Heart left ventricle (tissue), 16 donors: Measurements from ENCODE around the gene PHF14. TPM values are rescaled to one million over a fixed set of nuclear protein-coding genes. Genes with fewer than 3 reads are reported as not detected.
"Not testable (repeated sequence)": the region's sequence is repeated elsewhere in the genome, so short reads cannot be mapped to it uniquely, and the experiment has no call there.

ENCODE experiments used
- ATAC-seq, 4 donors: fragments of 200-7000 bp; cut with Tn5 transposase; one replicate each; pipeline ENCODE4 v1.9.1; 2020 to 2022; ENCODE audit warnings: moderate library complexity in 4 of 4, mild to moderate bottlenecking in 3 of 4, moderate number of reproducible peaks in 1 of 4
- DNase-seq, 5 donors: peaks; one replicate each; pipeline ENCODE4 v3.0.0-alpha.2; 2020
- H3K27ac ChIP-seq, 12 donors: fragments of 200-600 bp; sonication (generic) in 4 of 12; one replicate each; pipeline versions ENCODE4 v1.5.0 to v1.8.0; 2016 to 2022; ENCODE audit warnings: mild to moderate bottlenecking in 2 of 12
- H3K27me3 ChIP-seq, 9 donors: fragments of 200-600 bp; sonication (generic) in 2 of 9; one replicate each; pipeline versions ENCODE4 v1.5.1 to v1.8.0; 2016 to 2022; ENCODE audit warnings: mild to moderate bottlenecking in 3 of 9
- H3K36me3 ChIP-seq, 9 donors: fragments of 200-600 bp; sonication (generic) in 2 of 9; one replicate each; pipeline versions ENCODE4 v1.5.0 to v1.8.0; 2018 to 2022; ENCODE audit warnings: mild to moderate bottlenecking in 2 of 9
- H3K4me1 ChIP-seq, 12 donors: fragments of 200-600 bp; sonication (generic) in 4 of 12; one replicate each; pipeline versions ENCODE4 v1.5.0 to v1.8.0; 2016 to 2022; ENCODE audit warnings: mild to moderate bottlenecking in 3 of 12
- H3K4me3 ChIP-seq, 12 donors: fragments of 200-600 bp; sonication (generic) in 4 of 12; one replicate each; pipeline versions ENCODE4 v1.5.0 to v1.8.0; 2017 to 2022; ENCODE audit warnings: mild to moderate bottlenecking in 9 of 12, moderate library complexity in 4 of 12
- H3K9me3 ChIP-seq, 12 donors: fragments of 200-600 bp; sonication (generic) in 4 of 12; one replicate each; pipeline versions ENCODE4 v1.5.0 to v1.8.0; 2016 to 2022; ENCODE audit warnings: mild to moderate bottlenecking in 1 of 12
- POLR2A ChIP-seq, 2 donors: fragments of 450-650 bp; IDR thresholded peaks; one replicate each; pipeline ENCODE4 v1.6.1; 2017; ENCODE audit warnings: antibody characterized with exemption in 2 of 2, mild to moderate bottlenecking in 2 of 2, moderate library complexity in 2 of 2
- WGBS, 4 donors: extraction: QIAGEN DNeasy Blood & Tissue Kit in 2 of 4; methylation state at CpG; one replicate each; pipeline versions ENCODE4 v1.1.5 to v1.1.7; 2013 to 2018; 5-methylcytosine and 5-hydroxymethylcytosine counted together
- intact Hi-C, 10 donors: fragments of 100-400 bp; cut with DNase I; formaldehyde crosslinking; loops; one replicate each; pipeline versions ENCODE4 v1.11.1 to v1.14.2; 2022
- polyA plus RNA-seq, 2 donors: library from polyadenylated mRNA; stranded (reverse); fragments of 200-250 nt; gene quantifications; one replicate each; pipeline ENCODE4 v1.2.3, GENCODE V29; 2013
- total RNA-seq, 9 donors: library from RNA; depleted of rRNA in 2 of 9; stranded (reverse); fragments of >200 nt in 2 of 9; fragmentation: NEBNext Ultra II Directional in 3 of 9; extraction: Animal tissue kit (Norgen Biotek cat#: 25700) in 3 of 9; gene quantifications; one replicate each; pipeline versions ENCODE4 v1.1.0 to v1.2.4, GENCODE V29; 2016 to 2023
- TF ChIP-seq, protein P1 (sequence below), 12 donors: fragments of 200-600 bp; sonication (generic) in 4 of 12; IDR thresholded peaks; one replicate each; pipeline versions ENCODE4 v1.5.0 to v1.8.0; 2018 to 2022; ENCODE audit warnings: antibody characterized with exemption in 12 of 12, mild to moderate bottlenecking in 5 of 12
- donor health status: ischemic (EF 13 %, LVEDD 7.1; RV severe dilation, severe dysfunction).
- donor health status: healthy with polysubstance abuse.
- donor health status: DM: no; HTN: yes; CAD: no.
- donor health status: DM: no; HTN: no; CAD: no.
- donor health status: ischemic (EF 25% LVEDD 6.9; RV normal size, moderate dysfunction).
- donor health status: ischemic (EF 25% LVEDD 5.7; RV mildly dilated, moderate dysfunction).
- donor health status: healthy.
- donor health status: DM: yes; HTN: yes; CAD: no.
- donor health status: ischemic (EF 35%, LVEDD 5.7; RV mildly dilated, moderate dysfunction).
- donor health status: nonischemic (EF 11% LVEDD 7.7; RV severe dilation, severe dysfunction).
- donor health status: DM: yes; HTN: yes; CAD: no.
- donor health status: PGD.
- donor health status: ischemic (EF 29% LVEDD 5.4; RV normal size, mild dysfunction).
- donor health status: nonischemic (EF 23%, LVEDD 6.1; RV moderate dilation, normal function).

The PHF14 gene
- total and polyA plus RNA-seq, 11 donors, result 8.8 to 21.4 (median 14.3) TPM

DNA sequence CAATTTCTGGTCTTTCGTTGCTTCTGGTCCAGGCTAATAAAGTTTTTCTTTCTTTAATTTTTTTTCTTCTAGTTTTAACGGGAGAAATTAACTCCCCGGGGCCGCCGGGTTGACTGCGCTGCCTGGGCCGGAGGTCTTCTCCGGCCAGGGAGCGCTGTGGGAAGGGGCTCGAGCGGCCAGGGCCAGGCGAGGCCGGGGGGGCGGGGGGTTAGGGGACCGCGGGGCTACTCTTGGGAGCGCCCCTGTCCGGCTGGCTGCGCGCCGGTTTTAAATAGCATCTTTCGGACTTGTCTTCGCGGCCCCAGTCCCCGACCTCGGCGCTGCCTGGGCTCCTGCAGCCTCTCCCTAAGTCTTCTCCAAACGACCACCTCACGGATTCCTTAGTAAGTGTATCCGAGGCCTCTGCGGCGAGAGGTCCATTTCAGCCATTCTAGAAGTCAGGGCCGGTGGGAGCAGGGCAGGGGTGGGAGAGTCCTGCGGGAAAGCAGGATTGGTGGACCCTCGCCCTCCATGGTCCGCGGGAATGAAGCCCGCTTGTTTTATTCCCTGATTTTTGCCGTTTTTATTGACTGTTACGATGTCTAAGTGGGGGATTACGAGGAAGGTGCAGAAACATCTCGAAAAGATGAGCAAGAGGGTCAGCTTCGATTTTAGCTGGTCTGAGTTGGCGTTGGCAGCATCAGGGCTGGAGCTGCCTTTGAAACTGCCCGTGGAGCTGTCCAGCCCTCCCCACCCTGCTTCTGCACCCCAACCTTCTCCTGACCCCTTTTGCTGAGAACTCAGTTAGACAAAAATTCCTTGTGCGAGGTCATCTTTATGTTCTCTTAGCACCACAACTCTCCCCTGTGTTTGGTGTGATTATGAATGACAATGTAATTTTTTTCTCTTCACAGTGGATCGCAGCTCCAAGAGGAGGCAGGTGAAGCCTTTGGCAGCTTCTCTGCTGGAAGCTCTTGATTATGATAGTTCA, 555 bp downstream of the PHF14 start:
- TF ChIP-seq, protein P1, sequence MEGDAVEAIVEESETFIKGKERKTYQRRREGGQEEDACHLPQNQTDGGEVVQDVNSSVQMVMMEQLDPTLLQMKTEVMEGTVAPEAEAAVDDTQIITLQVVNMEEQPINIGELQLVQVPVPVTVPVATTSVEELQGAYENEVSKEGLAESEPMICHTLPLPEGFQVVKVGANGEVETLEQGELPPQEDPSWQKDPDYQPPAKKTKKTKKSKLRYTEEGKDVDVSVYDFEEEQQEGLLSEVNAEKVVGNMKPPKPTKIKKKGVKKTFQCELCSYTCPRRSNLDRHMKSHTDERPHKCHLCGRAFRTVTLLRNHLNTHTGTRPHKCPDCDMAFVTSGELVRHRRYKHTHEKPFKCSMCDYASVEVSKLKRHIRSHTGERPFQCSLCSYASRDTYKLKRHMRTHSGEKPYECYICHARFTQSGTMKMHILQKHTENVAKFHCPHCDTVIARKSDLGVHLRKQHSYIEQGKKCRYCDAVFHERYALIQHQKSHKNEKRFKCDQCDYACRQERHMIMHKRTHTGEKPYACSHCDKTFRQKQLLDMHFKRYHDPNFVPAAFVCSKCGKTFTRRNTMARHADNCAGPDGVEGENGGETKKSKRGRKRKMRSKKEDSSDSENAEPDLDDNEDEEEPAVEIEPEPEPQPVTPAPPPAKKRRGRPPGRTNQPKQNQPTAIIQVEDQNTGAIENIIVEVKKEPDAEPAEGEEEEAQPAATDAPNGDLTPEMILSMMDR (IDR thresholded peaks at IDR 0.05), result no peak
- no peak for TF ChIP-seq POLR2A (IDR thresholded peaks at IDR 0.05)
- WGBS, 4 donors, result 1% methylated on average over 41 to 47 of the region's 47 CpGs
- intact Hi-C loops, result loop anchor here in 6 of 10 donors (1.0 to 10.0 kb wide), 3 partner anchors 33 to 241 kb away; a partner anchor contains a TSS
- H3K27ac ChIP-seq, result peak overlapping the region in 11 of 12 donors; percentile 64 to 91 (median 85)
- peak; percentile 2 to 39 (median 23) for ATAC-seq
- peak in 3 of 5 donors; percentile 34 to 47 (median 40) for DNase-seq
- H3K27me3 ChIP-seq, result peaks cover 0 to 4% (median 0%) of the 10 kb centered on the region in 9 donors
- peaks cover 0 to 22% (median 10%) of the 10 kb centered on the region in 12 donors for H3K4me1 ChIP-seq
- H3K4me3 ChIP-seq, result peak overlapping the region; percentile 65 to 99 (median 82)
- H3K9me3 ChIP-seq, result no peaks in the 10 kb centered on the region
- peaks cover 0 to 15% (median 0%) of the 10 kb centered on the region in 9 donors for H3K36me3 ChIP-seq

DNA sequence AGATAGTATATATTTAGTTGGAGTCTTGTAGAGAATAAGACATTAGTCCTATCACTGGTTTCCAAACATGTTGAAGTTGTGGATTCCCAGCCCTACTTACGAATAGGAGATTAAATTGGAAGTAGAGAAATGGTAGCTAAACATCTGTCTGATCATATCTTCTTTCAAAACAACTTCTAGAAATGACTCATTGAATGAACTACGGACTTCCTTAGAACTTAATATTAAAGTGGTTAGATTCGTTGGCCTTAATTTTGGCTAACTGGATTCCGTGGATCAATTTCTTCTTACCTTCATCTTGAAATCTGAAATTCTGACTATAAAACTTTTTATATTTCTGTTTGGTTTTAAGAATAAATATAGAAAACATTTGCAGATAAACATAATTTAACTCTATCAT, 3.4 kb downstream of the PHF14 start:
- no peaks in the 10 kb centered on the region for H3K9me3 ChIP-seq
- H3K27ac ChIP-seq, result no peak overlapping the region
- intact Hi-C loops, result loop anchor here in 1 of 10 donors (10.0 kb wide), 1 partner anchor 238 kb away; no protein-coding TSS in a partner anchor
- DNase-seq (no peak), ATAC-seq (no peak)
- 78 to 93% (median 85%) methylated on average over 4 of the region's 4 CpGs for WGBS, 4 donors
- TF ChIP-seq POLR2A (IDR thresholded peaks at IDR 0.05), result no peak
- TF ChIP-seq, protein P1 (IDR thresholded peaks at IDR 0.05), result no peak
- peaks cover 0 to 16% (median 0%) of the 10 kb centered on the region in 9 donors for H3K36me3 ChIP-seq
- peaks cover 0 to 22% (median 10%) of the 10 kb centered on the region in 12 donors for H3K4me1 ChIP-seq
- H3K4me3 ChIP-seq, result no peak overlapping the region
- H3K27me3 ChIP-seq, result no peaks in the 10 kb centered on the region

DNA sequence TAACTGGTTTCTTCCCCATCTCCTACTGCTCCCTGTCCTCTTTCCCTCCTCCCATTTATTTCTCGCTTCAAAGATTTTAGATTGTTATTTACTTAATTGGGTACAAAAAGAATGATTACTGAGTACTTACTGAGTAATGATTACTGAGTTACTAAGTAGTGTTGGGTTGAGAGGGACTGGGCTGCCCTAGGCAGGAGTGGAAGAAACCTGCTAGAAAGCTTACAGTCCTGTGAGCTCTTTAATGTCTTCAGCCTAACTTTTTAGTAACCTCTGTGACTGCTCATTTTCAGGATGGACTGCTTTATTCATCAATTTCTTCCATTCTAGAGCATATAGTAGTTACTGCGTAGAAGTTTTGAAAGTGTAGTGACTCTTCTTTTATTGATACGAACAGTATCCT, 7.6 kb downstream of the PHF14 start:
- Histone ChIP-seq H3K36me3 (peaks cover 0 to 26% (median 8%) of the 10 kb centered on the region in 9 donors), H3K27me3 (no peaks in the 10 kb centered on the region), H3K4me1 (peaks cover 0 to 8% (median 0%) of the 10 kb centered on the region in 12 donors), H3K9me3 (no peaks in the 10 kb centered on the region), H3K27ac (no peak overlapping the region), H3K4me3 (no peak overlapping the region)
- TF ChIP-seq POLR2A (IDR thresholded peaks at IDR 0.05), result no peak
- TF ChIP-seq, protein P1 (IDR thresholded peaks at IDR 0.05), result no peak
- intact Hi-C loops, result no loop called here
- no peak for DNase-seq
- no peak for ATAC-seq
- WGBS, 4 donors, result 96% methylated on average over 3 of the region's 3 CpGs

DNA sequence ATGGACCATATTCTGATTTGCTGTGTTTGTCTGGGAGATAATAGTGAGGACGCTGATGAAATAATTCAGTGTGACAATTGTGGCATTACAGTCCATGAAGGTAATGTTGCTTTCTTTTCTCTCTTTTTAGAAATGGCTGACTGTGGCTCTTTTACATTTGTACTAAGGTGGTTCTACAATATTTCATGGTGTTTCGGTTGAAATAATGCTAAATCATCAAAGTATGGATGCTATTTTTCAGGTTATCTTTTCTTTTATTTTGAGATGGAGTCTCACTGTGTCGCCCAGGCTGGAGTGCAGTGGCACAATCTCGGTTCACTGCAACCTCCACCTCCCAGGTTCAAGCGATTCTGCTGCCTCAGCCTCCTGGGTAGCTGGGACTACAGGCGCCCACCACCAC, 17.1 kb downstream of the PHF14 start:
- H3K27ac ChIP-seq, ATAC-seq, H3K27me3 ChIP-seq, H3K4me3 ChIP-seq, DNase-seq, H3K4me1 ChIP-seq, intact Hi-C loops: not testable (repeated sequence)
- peaks cover 0 to 11% (median 1%) of the 10 kb centered on the region in 12 donors for H3K9me3 ChIP-seq
- peaks cover 0 to 49% (median 33%) of the 10 kb centered on the region in 9 donors for H3K36me3 ChIP-seq
- 94 to 98% (median 98%) methylated on average over 6 of the region's 6 CpGs for WGBS, 4 donors

DNA sequence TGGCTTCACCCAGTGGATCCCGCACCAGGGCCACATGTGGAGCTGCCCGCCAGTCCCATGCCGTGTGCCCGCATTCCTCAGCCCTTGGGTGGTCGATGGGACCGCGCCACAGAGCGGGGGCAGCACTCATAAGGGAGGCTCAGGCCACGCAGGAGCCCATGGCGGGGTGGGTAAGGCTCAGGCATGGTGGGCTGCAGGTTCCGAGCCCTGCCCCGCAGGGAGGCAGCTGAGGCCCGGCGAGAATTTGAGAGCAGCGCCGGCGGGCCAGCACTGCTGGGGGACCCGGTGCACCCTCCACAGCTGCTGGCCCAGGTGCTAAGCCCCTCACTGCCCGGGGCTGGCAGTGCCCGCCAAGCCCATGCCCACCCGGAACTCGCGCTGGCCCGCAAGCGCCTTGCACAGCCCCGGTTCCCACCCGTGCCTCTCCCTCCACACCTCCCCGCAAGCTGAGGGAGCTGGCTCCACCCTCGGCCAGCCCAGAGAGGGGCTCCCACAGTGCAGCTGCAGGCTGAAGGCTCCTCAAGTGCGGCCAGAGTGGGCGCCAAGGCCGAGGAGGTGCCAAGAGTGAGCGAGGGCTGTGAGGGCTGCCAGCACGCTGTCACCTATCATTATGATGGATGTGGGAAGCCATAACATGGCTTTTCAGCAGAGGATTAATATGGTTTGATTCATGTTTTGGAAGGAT, 22.0 kb downstream of the PHF14 start:
- H3K4me3 ChIP-seq, intact Hi-C loops, H3K27me3 ChIP-seq, ATAC-seq, DNase-seq, H3K27ac ChIP-seq: not testable (repeated sequence)
- Histone ChIP-seq H3K9me3 (peaks cover 0 to 16% (median 3%) of the 10 kb centered on the region in 12 donors), H3K36me3 (peaks cover 0 to 42% (median 33%) of the 10 kb centered on the region in 9 donors), H3K4me1 (peaks cover 0 to 12% (median 1%) of the 10 kb centered on the region in 12 donors)
- 96 to 99% (median 97%) methylated on average over 8 to 34 of the region's 34 CpGs for whole genome bisulfite sequencing, 4 donors
